Body of pancreas (tissue), 4 donors: ENCODE measurements around the gene NAIF1.

Experiments used
- CTCF ChIP-seq, 7 experiments: fragments of 450-650 bp in 4 of 7; fragments of 200-600 bp in 3 of 7; sonication (generic) in 3 of 7; IDR thresholded peaks; one replicate each; pipeline ENCODE4 v1.5.1; 2016 to 2019; ENCODE audit warnings: antibody characterized with exemption in 7 of 7
- POLR2A ChIP-seq, 3 donors: fragments of 450-650 bp; IDR thresholded peaks; one replicate each; pipeline ENCODE4 v1.6.1; 2016; ENCODE audit warnings: antibody characterized with exemption in 3 of 3, mild to moderate bottlenecking in 2 of 3

- no peak for TF ChIP-seq CTCF (IDR thresholded peaks at IDR 0.05)
- TF ChIP-seq POLR2A (IDR thresholded peaks at IDR 0.05) = peak; percentile 59 to 81 (median 78)
Observed at GRCh38 chr9:128102861-128103588, 35.9 kb upstream of the NAIF1 start.
